HL-60 (cell line): Measurements from ENCODE around the gene ERBB4.

Source experiments
- DNase-seq, 2 experiments: peaks; one replicate each; pipeline ENCODE4 v3.0.0-alpha.2; 2010 to 2020; ENCODE audit warnings: low read depth in 1 of 2, low spot score in 1 of 2
- H3K27ac ChIP-seq: fragments of 250-450 bp; sonication (Bioruptor Pico); replicated peaks from 2 replicates; pipeline ENCODE4 v1.5.1; 2020; ENCODE audit warnings: mild to moderate bottlenecking, moderate library complexity
- H3K27me3 ChIP-seq: fragments of 250-450 bp; sonication (Bioruptor Pico); 2 replicates; pipeline ENCODE4 v1.5.1; 2021; ENCODE audit warnings: mild to moderate bottlenecking, moderate library complexity; ENCODE audit not compliant: insufficient read depth, poor library complexity, severe bottlenecking
- H3K4me3 ChIP-seq: replicated peaks from 2 replicates; pipeline ENCODE4 v1.5.1; 2011; ENCODE audit warnings: mild to moderate bottlenecking, control low read depth, low read length; ENCODE audit not compliant: insufficient read depth
- GABPA ChIP-seq: IDR thresholded peaks from 2 replicates; pipeline ENCODE4 v1.6.1; 2012; ENCODE audit warnings: low read depth
- POLR2AphosphoS5 ChIP-seq: IDR thresholded peaks from 2 replicates; pipeline ENCODE4 v1.6.1; 2012; ENCODE audit warnings: low read depth
- REST ChIP-seq: IDR thresholded peaks from 2 replicates; pipeline ENCODE4 v1.6.1; 2012; ENCODE audit warnings: low read depth; ENCODE audit not compliant: insufficient replicate concordance
- SPI1 ChIP-seq: IDR thresholded peaks from 2 replicates; pipeline ENCODE4 v1.6.1; 2012; ENCODE audit warnings: low read depth, mild to moderate bottlenecking, borderline replicate concordance
- TF ChIP-seq, protein P1 (sequence below): IDR thresholded peaks from one replicate; pipeline ENCODE4 v1.5.1; 2011; ENCODE audit warnings: low read length, control low read depth, inconsistent platforms; ENCODE audit not compliant: insufficient read depth

The ERBB4 gene

DNA sequence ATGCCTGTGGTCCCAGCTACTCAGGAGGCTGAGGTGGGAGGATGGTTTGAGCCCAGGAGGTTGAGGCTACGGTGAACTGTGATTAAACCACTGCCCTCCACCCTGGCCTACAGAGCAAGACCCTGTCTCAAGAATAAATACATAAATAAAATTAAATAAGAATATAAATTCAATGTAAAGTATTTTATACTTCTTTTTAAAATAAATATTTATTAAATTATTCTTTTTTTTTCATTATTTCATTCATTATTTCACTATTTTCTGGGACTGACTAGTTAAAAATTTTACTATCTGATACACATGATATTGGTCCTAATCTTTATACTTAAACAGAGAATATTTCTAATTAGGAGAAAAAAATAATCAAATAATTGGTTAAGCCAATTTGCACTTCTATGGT is 917.6 kb downstream of the ERBB4 start:
- Histone ChIP-seq H3K27ac (no peak overlapping the region), H3K27me3 (no peaks in the 10 kb centered on the region), H3K4me3 (no peak overlapping the region)
- no peak for DNase-seq
- TF ChIP-seq GABPA: no peak
- TF ChIP-seq POLR2AphosphoS5: no peak
- no peak for TF ChIP-seq SPI1
- TF ChIP-seq, protein P1, sequence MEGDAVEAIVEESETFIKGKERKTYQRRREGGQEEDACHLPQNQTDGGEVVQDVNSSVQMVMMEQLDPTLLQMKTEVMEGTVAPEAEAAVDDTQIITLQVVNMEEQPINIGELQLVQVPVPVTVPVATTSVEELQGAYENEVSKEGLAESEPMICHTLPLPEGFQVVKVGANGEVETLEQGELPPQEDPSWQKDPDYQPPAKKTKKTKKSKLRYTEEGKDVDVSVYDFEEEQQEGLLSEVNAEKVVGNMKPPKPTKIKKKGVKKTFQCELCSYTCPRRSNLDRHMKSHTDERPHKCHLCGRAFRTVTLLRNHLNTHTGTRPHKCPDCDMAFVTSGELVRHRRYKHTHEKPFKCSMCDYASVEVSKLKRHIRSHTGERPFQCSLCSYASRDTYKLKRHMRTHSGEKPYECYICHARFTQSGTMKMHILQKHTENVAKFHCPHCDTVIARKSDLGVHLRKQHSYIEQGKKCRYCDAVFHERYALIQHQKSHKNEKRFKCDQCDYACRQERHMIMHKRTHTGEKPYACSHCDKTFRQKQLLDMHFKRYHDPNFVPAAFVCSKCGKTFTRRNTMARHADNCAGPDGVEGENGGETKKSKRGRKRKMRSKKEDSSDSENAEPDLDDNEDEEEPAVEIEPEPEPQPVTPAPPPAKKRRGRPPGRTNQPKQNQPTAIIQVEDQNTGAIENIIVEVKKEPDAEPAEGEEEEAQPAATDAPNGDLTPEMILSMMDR: no peak
- no peak for TF ChIP-seq REST

DNA sequence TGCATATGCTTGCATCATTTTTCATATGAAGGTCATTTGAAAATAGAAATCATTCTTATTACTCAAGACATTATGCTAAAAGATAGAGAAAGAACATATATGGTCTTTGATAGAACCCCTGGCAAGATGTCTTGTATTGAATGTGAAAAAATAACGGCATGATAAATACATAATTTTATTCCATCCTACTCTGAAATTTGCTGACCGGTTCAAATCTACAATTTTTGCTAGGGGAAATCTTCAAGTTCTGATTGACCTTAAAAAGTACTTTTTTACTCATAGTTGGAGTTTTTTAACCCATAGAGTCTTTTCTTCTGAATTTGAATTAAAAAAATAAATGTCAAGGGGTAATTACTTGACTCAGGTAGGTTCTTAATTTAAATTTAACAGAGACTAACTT is 920.8 kb downstream of the ERBB4 start:
- no peak overlapping the region for H3K4me3 ChIP-seq
- no peak for DNase-seq
- TF ChIP-seq POLR2AphosphoS5: no peak
- no peak for TF ChIP-seq SPI1
- TF ChIP-seq, protein P1: no peak
- no peak for TF ChIP-seq GABPA
- TF ChIP-seq REST: no peak
- no peaks in the 10 kb centered on the region for H3K27me3 ChIP-seq
- H3K27ac ChIP-seq: no peak overlapping the region

- TF ChIP-seq SPI1 (no peak), REST (no peak), POLR2AphosphoS5 (no peak), GABPA (no peak)
- TF ChIP-seq, protein P1: no peak
- DNase-seq: no peak
- Histone ChIP-seq H3K27me3 (no peaks in the 10 kb centered on the region), H3K4me3 (no peak overlapping the region), H3K27ac (no peak overlapping the region)
Measured at GRCh38 chr2:211611621-211612020, 927.0 kb downstream of the ERBB4 start.
